GM18517 (cell line): Measurements from ENCODE around the gene NSL1.
A peak's percentile ranks its signal among the peaks of the same experiment; 100 is the strongest.
"Not testable (repeated sequence)": the region's sequence is repeated elsewhere in the genome, so short reads cannot be mapped to it uniquely, and the experiment has no call there.

ENCODE experiments used
- ATAC-seq: cut with Tn5 transposase; IDR thresholded peaks from one replicate; pipeline ENCODE4 v1.9.1; 2021; ENCODE audit warnings: mild to moderate bottlenecking, moderate library complexity; ENCODE audit not compliant: unreplicated experiment

NSL1 gene

DNA sequence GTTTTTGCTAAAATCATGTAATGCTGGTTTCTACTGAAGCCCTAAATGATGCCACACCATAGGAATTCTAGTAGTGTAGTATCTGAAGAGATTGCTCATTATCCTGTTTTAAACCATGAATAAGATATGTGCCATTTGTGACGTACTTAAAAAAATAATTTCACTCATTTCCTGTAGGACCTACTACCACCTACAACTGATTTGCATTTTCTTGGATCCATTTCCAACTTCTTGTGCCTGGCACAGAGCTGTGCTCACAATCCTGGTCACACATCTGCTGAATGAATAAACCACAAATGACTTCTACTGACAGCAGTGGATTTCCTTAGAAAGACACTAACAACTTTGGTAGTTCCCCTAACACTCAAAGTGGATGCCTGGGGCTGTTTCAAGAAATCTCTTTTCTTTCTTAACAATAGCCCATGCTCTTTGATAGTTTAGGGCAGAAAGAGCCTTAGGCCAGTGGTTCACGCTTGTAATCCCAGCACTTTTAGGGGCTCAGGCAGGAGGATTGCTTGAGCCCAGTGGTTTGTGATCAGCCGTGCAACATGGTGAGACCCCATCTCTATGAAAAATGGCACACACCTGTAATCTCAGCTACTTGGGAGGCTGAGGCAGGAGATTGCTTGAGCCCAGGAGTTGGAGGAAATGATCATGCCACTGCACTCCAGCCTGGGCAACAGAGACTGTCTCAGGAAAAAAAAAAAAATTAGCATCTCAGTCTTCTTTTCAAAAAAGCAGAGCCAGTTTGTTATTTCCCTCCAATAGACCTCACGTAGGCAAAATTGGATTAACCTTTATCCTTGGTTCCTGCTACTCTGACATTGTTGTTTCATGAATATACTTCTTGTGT is 78.9 kb downstream of the NSL1 start:
- ATAC-seq, result no peak

DNA sequence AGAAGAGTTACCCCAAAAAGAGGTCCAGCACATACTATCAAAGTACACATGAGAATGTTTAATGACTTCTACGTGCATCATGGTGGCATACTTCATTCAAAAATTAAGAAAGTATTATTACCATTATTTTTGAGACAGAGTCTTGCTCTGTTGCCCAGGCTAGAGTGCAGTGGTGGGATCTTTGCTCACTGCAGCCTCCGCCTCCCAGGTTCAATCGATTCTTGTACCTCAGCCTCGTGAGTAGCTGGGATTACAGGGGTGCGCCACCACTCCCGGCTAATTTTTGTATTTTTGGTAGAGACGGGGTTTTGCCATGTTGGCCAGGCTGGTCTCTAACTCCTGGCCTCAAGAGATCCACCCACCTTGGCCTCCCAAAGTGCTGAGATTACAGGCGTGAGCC is 79.6 kb downstream of the NSL1 start:
- not testable (repeated sequence) for ATAC-seq

DNA sequence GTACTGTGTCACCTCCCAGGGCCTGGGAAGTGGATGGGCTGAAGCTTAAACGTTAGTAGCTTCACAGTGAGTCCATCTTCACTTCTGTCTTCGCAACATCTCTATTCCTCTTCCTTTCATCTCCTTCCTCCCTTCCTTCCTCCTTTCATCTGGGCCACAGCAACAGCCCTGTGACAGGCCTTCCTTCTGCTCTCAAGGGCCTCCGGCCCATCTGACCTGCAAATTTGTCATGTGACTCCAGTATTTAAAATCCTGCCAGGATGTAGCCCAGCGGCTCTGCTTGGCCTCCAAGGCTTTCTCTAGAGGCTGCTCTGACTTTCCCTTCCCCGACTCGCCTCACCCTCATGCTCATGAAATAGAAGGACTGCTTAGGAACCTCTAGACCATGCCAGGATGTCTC is 81.0 kb downstream of the NSL1 start:
- ATAC-seq, result no peak

DNA sequence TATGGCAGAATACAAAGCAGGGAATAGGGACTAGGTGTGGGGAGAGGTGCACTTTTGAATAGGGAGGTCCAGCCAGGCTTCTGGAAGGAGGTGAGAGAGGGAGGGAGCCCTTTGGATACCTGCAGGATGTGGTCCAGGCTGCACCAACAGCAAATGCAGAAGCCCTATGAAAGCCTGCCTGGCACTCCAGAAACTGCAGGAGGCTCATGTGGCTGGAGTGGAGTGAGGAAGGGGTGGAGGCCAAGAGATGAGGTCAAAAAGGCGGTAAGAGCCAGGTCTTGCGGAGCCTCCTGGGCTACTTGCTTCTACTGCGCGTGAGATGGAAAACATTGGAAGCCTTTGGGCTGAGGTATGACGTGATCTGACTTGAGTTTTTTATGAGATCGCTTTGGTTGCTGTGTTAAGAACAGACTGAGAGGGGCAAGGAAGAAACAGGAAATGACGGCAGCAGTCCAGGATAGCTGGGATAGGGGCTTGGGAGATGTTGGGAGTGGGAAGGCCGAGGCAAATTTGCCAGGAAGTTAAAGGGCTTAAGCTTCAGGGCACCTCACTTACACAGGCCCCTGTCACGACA is 87.5 kb downstream of the NSL1 start:
- ATAC-seq, result no peak

DNA sequence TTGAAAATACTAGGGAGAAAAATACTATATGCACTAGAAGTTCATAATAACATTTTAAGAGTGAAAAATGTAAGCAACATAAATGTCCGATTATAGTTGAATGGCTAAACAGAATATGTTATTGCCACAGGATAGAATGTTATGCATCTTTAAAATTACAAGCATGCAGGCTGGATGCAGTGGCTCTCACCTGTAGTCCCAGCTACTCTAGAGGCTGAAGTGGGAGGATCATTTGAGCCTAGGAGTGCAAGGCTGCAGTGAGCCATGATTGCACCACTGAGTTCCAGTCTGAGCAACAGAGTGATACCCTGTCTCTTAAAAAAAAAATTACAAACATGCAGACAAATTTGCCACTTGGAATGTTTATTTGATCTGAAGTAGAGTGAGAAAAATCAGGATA is 88.9 kb downstream of the NSL1 start:
- no peak for ATAC-seq

DNA sequence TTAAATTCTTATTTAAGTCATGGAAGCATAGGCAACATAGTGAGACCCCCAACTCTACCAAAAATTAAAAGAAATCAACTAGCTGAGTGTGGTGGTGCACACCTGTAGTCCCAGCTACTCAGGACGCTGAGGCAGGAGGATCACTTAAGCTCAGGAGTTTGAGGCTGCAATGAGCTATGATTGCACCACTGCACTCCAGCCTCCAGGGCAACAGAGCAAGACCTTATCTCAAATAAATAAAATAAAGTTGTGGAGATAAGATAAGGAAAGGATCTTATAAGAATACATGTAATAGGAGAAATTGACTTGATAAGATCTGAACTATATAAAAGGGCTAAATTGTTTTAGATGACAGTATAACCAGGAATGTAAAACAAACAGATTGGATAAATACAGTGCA is 89.7 kb downstream of the NSL1 start:
- ATAC-seq, result no peak

DNA sequence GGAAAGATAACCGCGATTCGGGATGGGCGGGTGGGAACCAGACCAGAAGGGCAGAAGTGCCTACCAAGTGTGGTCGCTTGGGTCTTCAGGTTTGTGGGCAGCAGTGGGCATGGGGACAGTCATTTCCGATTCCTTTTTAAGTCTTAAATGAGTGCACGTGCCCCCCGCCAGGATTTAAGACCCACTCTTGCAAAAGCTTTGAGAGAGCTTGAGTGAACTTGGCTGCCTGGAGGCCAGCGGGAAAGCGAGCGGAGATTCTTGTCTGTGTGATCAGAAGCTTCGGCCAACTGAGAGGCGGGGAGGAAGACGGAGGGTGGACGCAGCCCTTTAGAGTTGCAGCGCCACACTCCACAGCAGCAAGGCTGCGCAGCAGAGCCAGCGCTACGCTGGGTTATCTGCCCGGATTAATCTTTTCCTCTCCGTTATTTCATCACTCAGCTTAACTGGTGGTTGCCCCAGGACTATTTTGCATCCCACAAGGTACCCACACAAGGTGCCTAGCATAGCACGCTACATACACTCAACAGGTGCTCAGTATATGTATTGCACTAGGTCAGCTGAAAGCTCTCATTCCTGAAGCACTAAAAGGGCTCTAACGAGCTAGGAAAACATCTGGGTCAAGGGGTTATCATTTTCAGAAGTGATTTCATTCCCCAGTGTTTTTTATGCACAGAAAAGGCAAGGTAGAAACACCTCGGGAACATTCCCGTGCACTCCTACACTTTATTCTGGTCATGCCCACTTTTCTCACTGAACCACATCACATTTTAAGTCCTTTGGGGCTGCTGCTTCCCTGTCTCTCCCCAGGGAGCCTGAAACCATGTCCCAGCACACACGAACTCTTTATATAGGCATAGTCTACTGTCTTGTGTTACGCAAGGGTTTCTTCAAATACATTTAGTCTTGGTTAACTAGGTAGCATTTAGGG is 90.4 kb downstream of the NSL1 start:
- peak; percentile 40 for ATAC-seq

DNA sequence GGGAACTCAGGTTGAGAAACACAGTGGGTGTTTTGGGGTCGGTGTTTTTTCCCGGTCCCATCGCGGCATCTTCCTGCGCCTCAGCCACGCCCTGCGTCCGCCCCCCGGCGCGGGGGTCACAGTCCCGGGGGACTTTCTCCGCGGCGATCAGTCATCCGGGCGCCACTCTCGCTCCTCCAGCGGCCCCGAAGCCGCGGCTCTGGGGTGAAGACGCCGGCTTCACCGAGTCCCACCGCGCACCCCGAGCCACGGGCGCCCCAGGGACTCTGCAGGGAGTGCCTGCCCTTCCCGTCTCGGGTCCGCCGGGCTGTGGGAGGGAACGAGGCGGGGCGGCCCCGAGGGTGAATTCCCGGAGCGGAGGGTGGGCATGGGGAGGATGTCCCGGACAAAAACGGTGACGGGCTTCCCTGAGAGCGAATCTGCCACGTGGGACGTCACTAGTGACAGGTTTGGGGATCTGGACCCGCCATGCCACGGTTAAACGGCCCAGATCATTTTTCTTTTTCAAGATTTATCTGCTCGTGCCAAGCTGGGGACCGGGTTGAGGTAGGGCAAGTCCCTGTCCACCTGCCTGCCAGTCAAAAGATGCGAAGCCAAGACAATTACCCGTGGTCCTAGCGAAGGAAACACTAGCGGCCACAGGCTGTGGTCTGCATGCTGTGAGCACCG is 91.2 kb downstream of the NSL1 start:
- ATAC-seq, result no peak

DNA sequence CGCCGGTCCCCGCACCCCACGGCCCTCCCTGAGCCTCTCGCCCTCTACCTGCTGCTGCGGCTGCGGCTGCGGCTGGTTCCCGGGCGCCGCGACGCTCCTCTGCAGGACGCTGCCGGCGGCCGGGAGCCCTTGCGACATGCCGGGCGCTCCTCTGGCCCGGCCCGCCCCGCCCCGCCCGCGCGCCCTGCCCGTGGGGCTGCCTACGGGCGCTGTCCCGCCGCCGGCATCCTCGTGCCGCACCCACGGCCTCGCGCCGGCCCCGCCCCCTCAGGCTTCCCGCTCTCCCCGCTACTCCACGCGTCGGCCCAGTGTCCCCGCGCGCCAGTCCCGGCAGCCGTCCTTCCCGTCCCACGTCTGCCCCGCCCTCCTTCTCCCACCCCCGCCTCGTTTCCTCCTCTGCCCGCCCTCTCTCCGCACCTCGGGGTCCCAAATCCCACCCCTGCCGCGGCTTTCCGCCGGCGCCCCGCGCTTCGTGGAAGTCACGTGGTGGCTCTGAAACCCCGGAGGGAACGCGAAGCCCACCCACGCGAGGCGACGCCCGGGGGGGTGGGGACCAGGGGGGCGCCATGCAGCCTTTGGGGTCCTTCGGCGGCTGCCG is 91.9 kb downstream of the NSL1 start, which contains the start of gene BATF3:
TSS of gene BATF3 (minus strand) at position 216 of the 598 bp plus-strand sequence. CDS start at position 138, 78 bp downstream.
- ATAC-seq, result no peak

DNA sequence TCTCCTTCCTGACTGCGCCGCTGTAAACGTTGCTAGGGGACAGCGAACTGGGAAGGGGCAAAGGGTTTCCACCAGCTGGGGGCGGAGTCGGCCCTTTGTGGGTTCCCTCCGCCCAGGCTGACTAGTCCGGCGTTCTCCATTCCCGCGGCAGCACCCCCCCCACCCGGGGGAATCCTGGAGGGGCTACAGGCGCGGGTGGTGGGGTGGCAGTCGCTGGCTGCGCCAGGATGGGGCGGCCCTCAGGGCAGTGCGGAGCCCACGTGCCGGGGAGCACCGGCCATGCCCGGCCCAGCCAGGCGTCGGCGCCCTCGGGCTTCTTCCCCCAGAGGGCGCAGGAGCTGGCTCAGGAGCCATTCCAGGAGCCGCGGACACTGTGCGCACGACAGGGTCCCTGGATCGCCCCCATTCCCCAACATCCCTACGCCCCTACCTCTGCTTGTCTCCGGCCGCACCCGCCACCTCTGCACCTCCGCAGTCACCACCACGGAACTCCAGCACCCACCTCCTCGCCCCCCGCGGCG is 92.4 kb downstream of the NSL1 start:
- ATAC-seq, result no peak

DNA sequence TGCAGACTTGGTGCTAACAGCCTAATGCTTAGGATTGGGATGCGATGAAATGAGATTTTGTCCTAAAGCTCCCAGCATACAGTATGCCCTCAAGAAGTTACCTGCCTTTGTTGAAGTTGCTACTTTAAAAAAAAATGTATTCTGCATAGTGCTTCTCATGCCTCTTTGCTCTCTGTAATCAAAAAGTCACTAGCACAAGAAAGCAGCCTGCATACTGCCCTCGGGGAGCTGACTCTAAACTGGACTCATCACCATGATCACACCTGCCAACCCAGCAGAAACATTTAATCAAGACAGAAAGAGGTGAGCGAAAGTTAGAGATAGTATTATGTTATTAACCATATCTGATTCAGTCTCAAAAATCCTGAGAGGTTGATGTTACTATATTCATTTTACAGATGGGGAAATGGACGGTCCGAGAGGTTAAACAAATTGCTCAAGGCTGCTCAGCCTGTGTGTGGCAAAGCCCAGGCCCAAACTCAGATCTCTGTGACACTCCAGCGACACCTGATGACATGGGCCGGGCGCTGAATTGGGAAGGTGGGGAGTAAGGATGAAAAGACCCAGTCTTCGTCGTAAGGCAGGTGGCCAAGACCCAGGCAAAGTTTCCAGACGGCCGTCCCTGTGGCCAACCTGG is 93.0 kb downstream of the NSL1 start:
- ATAC-seq, result no peak

DNA sequence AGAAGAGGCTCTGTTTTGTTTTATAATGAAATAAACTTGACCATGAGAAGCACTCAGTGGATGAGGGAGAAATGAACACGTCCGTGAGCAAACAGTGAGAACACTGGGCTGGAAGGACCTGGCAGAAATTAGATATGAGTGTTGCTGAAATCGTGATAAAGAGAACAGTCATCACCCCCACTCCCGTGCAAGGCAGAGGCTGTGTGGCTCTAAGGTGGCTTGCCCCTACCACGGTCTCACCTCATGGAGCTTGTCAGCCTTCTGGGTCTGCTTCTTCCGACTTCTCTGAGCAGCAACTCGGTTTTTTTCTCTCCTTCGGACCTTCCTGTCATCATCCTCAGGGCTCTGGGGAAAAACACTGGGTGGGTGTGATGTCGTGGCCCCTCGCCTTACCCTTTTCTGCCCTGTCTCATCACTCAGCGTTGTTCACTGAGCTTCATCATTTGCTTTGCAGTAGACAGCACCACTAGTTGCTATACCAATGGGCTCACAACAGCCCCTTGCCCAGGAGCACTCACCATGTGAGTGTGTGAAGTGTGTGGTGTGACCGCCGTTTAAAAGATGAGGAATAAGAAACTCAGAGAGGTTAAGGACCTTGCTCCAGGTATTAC is 94.8 kb downstream of the NSL1 start:
- no peak for ATAC-seq

DNA sequence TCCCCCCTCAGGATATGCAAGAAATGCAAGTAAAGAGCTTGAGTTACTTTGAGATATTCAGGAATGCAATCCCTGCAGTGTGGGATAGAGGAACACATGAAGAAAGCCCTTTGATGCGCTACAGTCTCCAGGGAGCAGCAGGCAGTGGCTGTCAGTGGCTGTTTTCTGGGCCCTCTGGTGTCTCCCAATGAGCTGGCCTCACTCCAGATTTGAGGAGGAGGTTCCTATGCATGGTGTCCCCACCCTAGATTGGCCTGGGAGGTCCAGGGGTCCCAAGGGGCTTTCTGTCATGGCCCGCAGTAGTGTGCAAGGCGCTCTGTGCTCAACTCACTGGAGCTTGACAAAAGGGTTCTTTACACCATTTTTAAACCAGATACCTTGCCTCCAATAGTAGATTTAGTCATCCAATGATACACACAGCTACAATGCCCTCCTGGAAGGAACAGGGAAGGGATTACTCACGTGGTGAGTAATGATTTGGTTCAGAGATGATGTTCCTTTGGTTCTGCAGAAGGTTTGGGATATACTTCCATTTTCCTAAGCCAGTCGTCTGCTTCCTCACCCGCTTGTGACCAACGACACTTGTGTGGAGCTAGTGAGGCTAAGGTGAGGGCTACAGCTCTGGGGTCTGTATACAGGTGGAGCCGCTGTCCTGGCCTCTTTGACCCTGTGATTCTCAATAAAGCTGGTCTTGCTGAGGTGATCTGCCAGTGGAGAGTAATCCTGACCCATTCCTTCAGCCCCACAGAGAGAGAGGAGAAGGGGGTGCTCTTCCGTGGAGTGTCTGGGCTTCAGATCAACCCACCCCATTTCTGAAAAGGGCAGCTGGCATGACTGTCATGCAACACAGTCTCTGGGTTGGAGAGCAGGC is 98.6 kb downstream of the NSL1 start:
- no peak for ATAC-seq

DNA sequence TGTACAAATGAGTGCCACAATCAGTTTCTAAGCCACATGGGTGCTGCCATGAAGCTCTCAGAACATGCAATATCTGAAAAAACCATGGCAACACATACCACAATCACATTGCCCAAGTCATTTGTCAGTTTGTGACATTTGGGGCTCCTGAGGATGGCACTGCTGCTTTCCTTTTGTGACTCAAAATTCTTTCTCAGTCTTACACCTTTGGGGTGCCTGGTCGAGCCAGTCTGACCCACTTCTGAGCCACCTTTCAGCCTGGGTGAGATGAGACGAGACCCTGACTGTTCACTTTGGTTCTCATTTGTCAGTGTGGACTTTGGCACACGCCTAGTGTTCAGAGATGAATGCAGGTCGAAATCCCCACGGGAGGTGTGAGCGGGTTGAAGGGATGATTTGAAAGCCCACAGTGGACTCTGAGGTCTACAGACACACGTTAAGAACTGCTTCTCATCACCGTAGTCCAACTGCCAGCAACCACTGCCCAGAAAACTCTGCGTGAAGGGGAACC is 100.0 kb downstream of the NSL1 start:
- ATAC-seq, result peak; percentile 52

DNA sequence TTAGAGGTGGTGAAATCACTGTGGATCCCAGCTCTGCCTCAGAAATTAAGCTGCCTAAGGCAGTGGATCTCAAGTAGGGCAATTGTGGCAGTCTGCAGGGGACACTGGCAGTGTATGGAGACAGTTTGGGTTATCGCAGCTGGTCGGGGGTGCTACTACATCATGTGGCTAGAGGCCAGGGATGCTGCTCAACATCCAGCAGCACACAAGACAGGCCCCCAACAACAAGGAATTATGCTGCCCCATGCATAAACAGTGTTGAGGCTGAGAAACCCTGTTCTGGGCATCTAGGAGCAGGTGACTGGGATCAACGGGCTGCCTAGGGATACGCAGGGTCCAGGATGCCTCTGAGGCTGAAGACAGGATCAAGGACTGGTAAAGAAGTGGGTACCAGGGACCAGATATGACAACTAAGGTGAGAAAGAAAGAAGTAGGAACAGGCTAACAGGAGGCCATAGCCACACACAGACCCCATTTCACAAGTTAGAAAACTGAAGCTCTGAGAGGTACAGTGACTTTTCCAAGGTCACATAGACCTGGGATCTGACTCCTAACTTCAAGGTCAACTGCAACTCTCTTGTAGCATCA is 100.7 kb downstream of the NSL1 start:
- no peak for ATAC-seq

DNA sequence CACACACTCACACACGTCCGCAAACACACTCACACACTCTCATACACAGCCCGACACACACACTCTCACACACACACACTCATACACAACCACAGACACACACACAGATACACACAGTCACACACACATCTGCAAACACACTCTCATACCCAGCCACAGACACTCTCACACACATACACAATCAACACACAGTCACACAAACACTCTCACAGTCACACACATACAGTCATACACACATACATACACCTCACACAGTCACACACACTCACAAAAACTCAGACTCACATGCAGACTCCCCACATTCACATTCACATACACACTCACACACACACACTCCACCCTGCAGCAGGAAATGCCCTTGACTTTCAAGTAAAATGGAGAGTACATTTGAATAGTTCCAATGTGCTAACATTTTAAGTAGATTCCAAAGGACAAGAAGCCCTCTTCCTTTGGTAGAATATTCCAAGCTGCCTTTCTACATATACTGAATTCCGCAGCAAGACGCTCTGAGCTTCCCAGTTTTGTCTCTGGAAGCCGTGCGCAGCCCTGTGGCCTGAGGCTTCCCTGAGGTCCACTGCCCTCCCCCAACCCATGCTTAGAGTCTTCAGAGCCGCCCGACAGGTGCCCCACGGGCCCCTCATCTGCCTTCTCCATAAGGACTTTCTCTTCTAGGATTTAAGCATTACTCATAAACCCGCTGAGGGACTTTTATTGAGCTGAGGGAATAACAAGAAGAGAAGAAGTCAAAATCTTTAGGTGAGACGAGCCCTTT is 101.6 kb downstream of the NSL1 start:
- no peak for ATAC-seq

DNA sequence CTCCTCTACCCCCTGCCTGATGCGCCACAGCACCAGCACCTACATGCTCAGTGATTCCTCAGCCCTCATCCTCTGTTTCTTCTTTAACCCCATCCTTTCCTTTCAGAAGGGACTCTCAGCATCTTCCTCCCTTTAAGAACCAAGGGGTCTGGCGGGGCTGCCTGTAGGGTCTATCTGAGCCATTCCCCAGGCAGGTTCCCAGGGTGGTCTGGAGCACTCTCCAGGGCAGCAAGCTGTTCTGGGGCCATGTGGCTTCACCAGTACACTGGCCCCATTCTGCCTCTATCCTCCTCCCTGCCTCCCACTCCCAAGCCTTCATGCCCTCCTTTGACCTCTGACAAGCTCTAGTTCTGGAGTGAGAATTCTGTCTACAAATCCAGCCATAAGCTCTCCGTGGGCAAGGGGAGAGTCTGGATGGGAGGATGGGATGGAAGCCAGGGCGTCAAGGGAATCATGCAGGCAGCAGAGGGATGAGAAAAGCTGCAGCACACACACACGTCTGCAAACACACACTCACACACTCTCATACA is 102.3 kb downstream of the NSL1 start:
- ATAC-seq, result no peak
